AG09309 (cell line): ENCODE measurements around the gene CSF3.
"Not testable (repeated sequence)": the region's sequence is repeated elsewhere in the genome, so short reads cannot be mapped to it uniquely, and the experiment has no call there.

Source experiments
- DNase-seq: peaks from one replicate; pipeline ENCODE4 v3.0.0-alpha.2; 2010; ENCODE audit warnings: low read depth
- H3K4me3 ChIP-seq: 2 replicates; pipeline ENCODE4 v1.5.1; 2011; ENCODE audit warnings: mild to moderate bottlenecking, low read depth, low read length, moderate library complexity; ENCODE audit not compliant: control insufficient read depth
- CTCF ChIP-seq: IDR thresholded peaks from 2 replicates; pipeline ENCODE4 v1.5.1; 2011; ENCODE audit warnings: mild to moderate bottlenecking, low read depth, low read length, inconsistent platforms; ENCODE audit not compliant: insufficient read depth, control insufficient read depth; ENCODE audit errors: missing control alignments

The CSF3 gene

GRCh38 chr17:39996162-39996561, 19.1 kb upstream of the CSF3 start:
- no peak for DNase-seq
- no peak for TF ChIP-seq CTCF
- no peak overlapping the region for H3K4me3 ChIP-seq

- TF ChIP-seq CTCF = no peak
- DNase-seq = no peak
- no peak overlapping the region for H3K4me3 ChIP-seq
Measured at GRCh38 chr17:39996800-39997199, 18.4 kb upstream of the CSF3 start.

DNA sequence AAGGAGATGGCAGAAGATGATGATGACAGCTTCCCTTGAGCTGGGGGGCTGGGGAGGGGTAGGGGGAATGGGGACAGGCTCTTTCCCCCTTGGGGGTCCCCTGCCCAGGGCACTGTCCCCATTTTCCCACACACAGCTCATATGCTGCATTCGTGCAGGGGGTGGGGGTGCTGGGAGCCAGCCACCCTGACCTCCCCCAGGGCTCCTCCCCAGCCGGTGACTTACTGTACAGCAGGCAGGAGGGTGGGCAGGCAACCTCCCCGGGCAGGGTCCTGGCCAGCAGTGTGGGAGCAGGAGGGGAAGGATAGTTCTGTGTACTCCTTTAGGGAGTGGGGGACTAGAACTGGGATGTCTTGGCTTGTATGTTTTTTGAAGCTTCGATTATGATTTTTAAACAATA, 17.7 kb upstream of the CSF3 start:
- H3K4me3 ChIP-seq = no peak overlapping the region
- TF ChIP-seq CTCF = no peak
- DNase-seq = no peak

DNA sequence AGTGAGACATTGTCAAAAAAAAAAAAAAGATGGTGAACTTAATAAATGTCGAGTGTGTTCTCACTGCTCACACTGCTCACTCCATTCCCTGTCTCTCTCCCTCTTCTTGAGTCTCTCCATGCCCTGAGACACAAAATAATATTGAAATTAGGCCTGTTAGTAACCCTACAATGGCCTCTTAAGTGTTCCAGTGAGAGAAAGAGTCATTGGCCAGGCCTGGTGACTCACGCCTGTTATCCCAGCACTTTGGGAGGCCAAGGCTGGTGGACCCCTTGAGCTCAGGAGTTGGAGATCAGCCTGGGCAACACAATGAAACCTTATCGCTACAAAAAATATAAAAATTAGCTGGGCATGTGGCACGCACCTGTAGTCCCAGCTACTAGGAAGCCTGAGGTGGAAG, 16.2 kb upstream of the CSF3 start:
- TF ChIP-seq CTCF = no peak
- no peak overlapping the region for H3K4me3 ChIP-seq
- no peak for DNase-seq

GRCh38 chr17:40000161-40000560, 15.1 kb upstream of the CSF3 start:
- no peak for DNase-seq
- TF ChIP-seq CTCF = no peak
- H3K4me3 ChIP-seq = no peak overlapping the region

GRCh38 chr17:40001335-40001734, 13.9 kb upstream of the CSF3 start:
- DNase-seq, H3K4me3 ChIP-seq: not testable (repeated sequence)

GRCh38 chr17:40004072-40004471, 11.2 kb upstream of the CSF3 start:
- no peak for DNase-seq
- TF ChIP-seq CTCF = no peak
- no peak overlapping the region for H3K4me3 ChIP-seq

GRCh38 chr17:40004712-40005111, 10.5 kb upstream of the CSF3 start:
- H3K4me3 ChIP-seq = no peak overlapping the region
- DNase-seq = no peak
- TF ChIP-seq CTCF = no peak
